ENCODE data around the gene CCL21.

CCL21 gene

DNA sequence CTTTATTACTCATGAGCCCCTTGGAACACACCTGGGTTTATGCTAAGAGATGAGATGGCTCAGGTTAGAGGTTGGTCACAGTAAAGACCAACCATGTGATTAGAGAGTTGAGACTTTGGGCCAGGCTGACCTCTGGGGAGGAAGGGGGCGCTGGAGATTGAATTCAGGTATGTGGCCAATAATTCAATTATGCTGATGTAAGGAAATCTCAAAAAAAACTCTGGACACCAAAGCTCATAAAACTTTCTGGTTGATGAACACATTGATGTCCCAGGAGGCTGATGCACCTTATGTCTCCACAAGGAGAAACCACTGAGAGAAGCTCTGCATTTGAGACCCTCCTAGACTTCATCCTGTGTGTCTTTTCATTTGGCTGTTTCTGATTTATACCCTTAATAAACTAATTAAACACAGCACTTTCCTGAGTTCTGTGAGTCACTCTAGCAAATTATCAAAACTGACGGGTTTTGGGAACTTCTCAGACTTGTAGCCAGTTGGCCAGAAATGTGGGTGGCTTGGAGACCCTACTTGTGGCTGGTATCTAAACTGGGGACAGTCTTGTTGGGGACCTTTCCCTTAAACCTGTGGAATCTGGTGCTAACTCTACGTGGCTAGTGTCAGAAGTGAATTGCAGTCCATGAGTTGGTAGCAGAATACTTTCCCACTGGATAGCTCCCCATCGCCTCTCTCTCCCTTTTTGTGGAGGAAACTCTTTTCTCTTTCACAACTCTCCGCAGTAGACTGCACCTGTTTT is 40.0 kb downstream of the CCL21 start:
- no peak for DNase-seq

GRCh38 chr9:34665381-34666250 is 44.3 kb downstream of the CCL21 start:
- peak; percentile 80 for DNase-seq

- DNase-seq = no peak
Measured at GRCh38 chr9:34665067-34665380, 44.9 kb downstream of the CCL21 start.

DNA sequence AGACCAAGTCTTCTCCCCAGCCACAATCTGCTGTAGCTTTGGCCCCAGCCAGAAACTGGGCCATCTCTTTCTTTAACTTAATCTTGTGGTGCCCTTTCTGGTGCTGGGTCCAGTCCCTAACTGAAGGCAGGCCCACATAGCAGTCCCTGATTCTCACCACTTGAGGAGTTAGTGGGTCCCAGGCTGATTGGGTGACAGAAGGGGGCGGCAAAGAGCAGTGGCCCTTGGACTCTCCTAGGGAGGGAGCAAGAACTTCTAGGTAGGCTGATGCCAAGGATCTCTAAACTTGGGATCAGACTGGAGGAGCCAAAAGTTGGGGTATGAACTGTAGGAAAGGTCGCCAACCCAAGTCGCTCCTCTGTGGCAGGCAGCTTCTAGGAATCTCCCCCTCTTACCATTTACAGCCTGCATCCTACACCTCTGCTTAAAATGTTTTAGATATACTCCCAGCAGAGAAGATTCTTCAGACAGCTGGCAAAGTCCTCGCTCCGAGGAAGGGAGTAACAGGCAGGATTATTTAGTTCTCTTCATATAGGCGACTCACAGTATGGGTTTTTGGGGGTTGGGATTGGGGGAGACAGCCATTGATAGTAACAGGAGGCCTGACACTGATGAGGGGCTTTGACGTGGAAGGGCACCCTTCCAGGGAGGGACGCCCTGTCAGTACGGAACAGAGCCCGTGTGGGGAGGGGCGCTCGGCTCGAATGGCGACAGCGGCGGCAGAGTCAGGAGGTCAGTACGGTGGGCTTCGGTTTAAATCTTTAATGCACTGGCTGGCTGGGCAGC is 45.5 kb downstream of the CCL21 start:
- no peak for DNase-seq

- DNase-seq = no peak
Measured at GRCh38 chr9:34663303-34663605, 46.7 kb downstream of the CCL21 start.

GRCh38 chr9:34662526-34663302 is 47.2 kb downstream of the CCL21 start, which contains the start of gene CCL27:
Gene CCL27 (minus strand): TSS chr9:34662657. CDS start chr9:34662633, 24 bp downstream.
- no peak for DNase-seq

GRCh38 chr9:34659592-34660253 is 50.2 kb downstream of the CCL21 start:
- no peak for DNase-seq
